HG02571 (cell line): ENCODE measurements around the gene CNST.
"Not testable (repeated sequence)": the region's sequence is repeated elsewhere in the genome, so short reads cannot be mapped to it uniquely, and the experiment has no call there.

Experiments
- ATAC-seq: cut with Tn5 transposase; IDR thresholded peaks from one replicate; pipeline ENCODE4 v1.9.1; 2021; ENCODE audit warnings: mild to moderate bottlenecking, moderate library complexity; ENCODE audit not compliant: unreplicated experiment

Gene CNST

GRCh38 chr1:246705368-246705767 lies 139.1 kb downstream of the CNST start:
- no peak for ATAC-seq

- ATAC-seq = no peak
These were observed 141.9 kb downstream of the CNST start for GRCh38 chr1:246708166-246708565.

GRCh38 chr1:246709196-246709595 lies 142.9 kb downstream of the CNST start:
- no peak for ATAC-seq

- no peak for ATAC-seq
These were observed 143.6 kb downstream of the CNST start for GRCh38 chr1:246709835-246710234.

- no peak for ATAC-seq
These were observed 145.3 kb downstream of the CNST start for GRCh38 chr1:246711548-246712003.

GRCh38 chr1:246712428-246712827 lies 146.2 kb downstream of the CNST start:
- not testable (repeated sequence) for ATAC-seq
